ENCODE results near the gene GAB2.

The GAB2 gene

GRCh38 chr11:78289552-78290292 lies 127.9 kb downstream of the GAB2 start:
- Histone ChIP-seq H3K4me1 (ENCODE audit: control insufficient read depth in 2 of 2, insufficient read depth in 1 of 2, low read depth in 1 of 2, low read length in 2 of 2) (no peaks in the 10 kb centered on the region), H3K36me3 (replicated peaks in 1 of 2; ENCODE audit: control insufficient read depth in 2 of 2, insufficient read depth in 2 of 2, low read length in 2 of 2) (no peaks in the 10 kb centered on the region), H2AK5ac (ENCODE audit: low read depth, low read length) (no peak overlapping the region), H4K8ac (ENCODE audit: low read depth, low read length) (no peak overlapping the region), H3K9me3 (replicated peaks in 1 of 2; ENCODE audit: control insufficient read depth in 2 of 2, insufficient read depth in 1 of 2, low read depth in 1 of 2, low read length in 2 of 2) (peaks cover 0 to 3% of the 10 kb centered on the region in 2 donors), H3K27ac (replicated peaks; ENCODE audit: low read length) (no peak overlapping the region), H3K4me3 (ENCODE audit: low read length in 2 of 2) (no peak overlapping the region), H3K23ac (ENCODE audit: low read depth, low read length, poor library complexity) (no peak overlapping the region), H3K4me2 (ENCODE audit: insufficient read depth, low read length, poor library complexity, severe bottlenecking) (no peak overlapping the region), H3K79me1 (ENCODE audit: low read depth, low read length) (no peaks in the 10 kb centered on the region), H3K4ac (ENCODE audit: low read length) (no peak overlapping the region), H3K27me3 (ENCODE audit: control insufficient read depth in 3 of 3, insufficient read depth in 3 of 3, low read depth in 1 of 3, low read length in 3 of 3) (no peaks in the 10 kb centered on the region), H3K9ac (ENCODE audit: low read depth, low read length, poor library complexity) (no peak overlapping the region), H3K18ac (ENCODE audit: low read length) (no peak overlapping the region), H4K91ac (ENCODE audit: low read depth, low read length, poor library complexity) (no peak overlapping the region), H2BK12ac (ENCODE audit: low read length) (no peak overlapping the region), H2BK5ac (ENCODE audit: low read length) (no peak overlapping the region), H2BK15ac (ENCODE audit: low read length) (no peak overlapping the region), H2AFZ (ENCODE audit: low read length) (no peak overlapping the region), H2BK120ac (ENCODE audit: low read depth, low read length) (no peak overlapping the region), H3K14ac (ENCODE audit: low read length) (no peak overlapping the region)
- no CpG with 5 or more reads among the region's 7 CpGs for WGBS, 2 donors (ENCODE audit: extremely low coverage in 2 of 2, insufficient read length in 2 of 2, insufficient replicate concordance in 1 of 2)
- no peak for DNase-seq (ENCODE audit: low spot score)

GRCh38 chr11:78284260-78284659 lies 133.4 kb downstream of the GAB2 start:
- Histone ChIP-seq H3K4ac (ENCODE audit: low read length) (no peak overlapping the region), H2AK5ac (ENCODE audit: low read depth, low read length) (no peak overlapping the region), H3K4me2 (ENCODE audit: insufficient read depth, low read length, poor library complexity, severe bottlenecking) (no peak overlapping the region), H3K27ac (replicated peaks; ENCODE audit: low read length) (no peak overlapping the region), H2AFZ (ENCODE audit: low read length) (no peak overlapping the region), H3K27me3 (ENCODE audit: control insufficient read depth in 3 of 3, insufficient read depth in 3 of 3, low read depth in 1 of 3, low read length in 3 of 3) (no peaks in the 10 kb centered on the region), H3K4me1 (ENCODE audit: control insufficient read depth in 2 of 2, insufficient read depth in 1 of 2, low read depth in 1 of 2, low read length in 2 of 2) (no peaks in the 10 kb centered on the region), H2BK15ac (ENCODE audit: low read length) (no peak overlapping the region), H3K14ac (ENCODE audit: low read length) (no peak overlapping the region), H3K18ac (ENCODE audit: low read length) (no peak overlapping the region), H3K9me3 (replicated peaks in 1 of 2; ENCODE audit: control insufficient read depth in 2 of 2, insufficient read depth in 1 of 2, low read depth in 1 of 2, low read length in 2 of 2) (no peaks in the 10 kb centered on the region), H4K91ac (ENCODE audit: low read depth, low read length, poor library complexity) (no peak overlapping the region), H3K36me3 (replicated peaks in 1 of 2; ENCODE audit: control insufficient read depth in 2 of 2, insufficient read depth in 2 of 2, low read length in 2 of 2) (peaks cover 6 to 14% of the 10 kb centered on the region in 2 donors), H2BK12ac (ENCODE audit: low read length) (no peak overlapping the region), H2BK120ac (ENCODE audit: low read depth, low read length) (no peak overlapping the region), H2BK5ac (ENCODE audit: low read length) (no peak overlapping the region), H3K79me1 (ENCODE audit: low read depth, low read length) (no peaks in the 10 kb centered on the region), H3K4me3 (ENCODE audit: low read length in 2 of 2) (no peak overlapping the region), H3K23ac (ENCODE audit: low read depth, low read length, poor library complexity) (no peak overlapping the region), H3K9ac (ENCODE audit: low read depth, low read length, poor library complexity) (no peak overlapping the region), H4K8ac (ENCODE audit: low read depth, low read length) (no peak overlapping the region)
- WGBS, 2 donors (ENCODE audit: extremely low coverage in 2 of 2, insufficient read length in 2 of 2, insufficient replicate concordance in 1 of 2), result no CpG with 5 or more reads among the region's 5 CpGs
- DNase-seq (ENCODE audit: low spot score), result no peak

GRCh38 chr11:78282821-78283220 lies 134.8 kb downstream of the GAB2 start:
- no peaks in the 10 kb centered on the region for H3K27me3 ChIP-seq (ENCODE audit: control insufficient read depth in 3 of 3, insufficient read depth in 3 of 3, low read depth in 1 of 3, low read length in 3 of 3)
- no peak overlapping the region for H2AK5ac ChIP-seq (ENCODE audit: low read depth, low read length)
- H4K8ac ChIP-seq (ENCODE audit: low read depth, low read length), result no peak overlapping the region
- no peak overlapping the region for H3K23ac ChIP-seq (ENCODE audit: low read depth, low read length, poor library complexity)
- H3K4ac ChIP-seq (ENCODE audit: low read length), result no peak overlapping the region
- H2BK12ac ChIP-seq (ENCODE audit: low read length), result no peak overlapping the region
- peaks cover 6 to 14% of the 10 kb centered on the region in 2 donors for H3K36me3 ChIP-seq (replicated peaks in 1 of 2; ENCODE audit: control insufficient read depth in 2 of 2, insufficient read depth in 2 of 2, low read length in 2 of 2)
- H4K91ac ChIP-seq (ENCODE audit: low read depth, low read length, poor library complexity), result no peak overlapping the region
- no peak overlapping the region for H3K4me3 ChIP-seq (ENCODE audit: low read length in 2 of 2)
- no peaks in the 10 kb centered on the region for H3K9me3 ChIP-seq (replicated peaks in 1 of 2; ENCODE audit: control insufficient read depth in 2 of 2, insufficient read depth in 1 of 2, low read depth in 1 of 2, low read length in 2 of 2)
- no peak overlapping the region for H2AFZ ChIP-seq (ENCODE audit: low read length)
- WGBS, 2 donors (ENCODE audit: extremely low coverage in 2 of 2, insufficient read length in 2 of 2, insufficient replicate concordance in 1 of 2), result 100% methylated on average over 1 of the region's 1 CpG; no CpG with 5 or more reads in 1 of the 2 donors
- no peak overlapping the region for H3K27ac ChIP-seq (replicated peaks; ENCODE audit: low read length)
- H2BK120ac ChIP-seq (ENCODE audit: low read depth, low read length), result no peak overlapping the region
- H3K79me1 ChIP-seq (ENCODE audit: low read depth, low read length), result no peaks in the 10 kb centered on the region
- no peaks in the 10 kb centered on the region for H3K4me1 ChIP-seq (ENCODE audit: control insufficient read depth in 2 of 2, insufficient read depth in 1 of 2, low read depth in 1 of 2, low read length in 2 of 2)
- H3K9ac ChIP-seq (ENCODE audit: low read depth, low read length, poor library complexity), result no peak overlapping the region
- H3K4me2 ChIP-seq (ENCODE audit: insufficient read depth, low read length, poor library complexity, severe bottlenecking), result no peak overlapping the region
- no peak overlapping the region for H2BK5ac ChIP-seq (ENCODE audit: low read length)
- H3K18ac ChIP-seq (ENCODE audit: low read length), result no peak overlapping the region
- no peak for DNase-seq (ENCODE audit: low spot score)
- H3K14ac ChIP-seq (ENCODE audit: low read length), result no peak overlapping the region
- no peak overlapping the region for H2BK15ac ChIP-seq (ENCODE audit: low read length)

GRCh38 chr11:78281511-78281910 lies 136.1 kb downstream of the GAB2 start:
- Histone ChIP-seq H3K9ac (ENCODE audit: low read depth, low read length, poor library complexity) (no peak overlapping the region), H4K91ac (ENCODE audit: low read depth, low read length, poor library complexity) (no peak overlapping the region), H3K36me3 (replicated peaks in 1 of 2; ENCODE audit: control insufficient read depth in 2 of 2, insufficient read depth in 2 of 2, low read length in 2 of 2) (peaks cover 6 to 14% of the 10 kb centered on the region in 2 donors), H3K4ac (ENCODE audit: low read length) (no peak overlapping the region), H2BK120ac (ENCODE audit: low read depth, low read length) (no peak overlapping the region), H3K27me3 (ENCODE audit: control insufficient read depth in 3 of 3, insufficient read depth in 3 of 3, low read depth in 1 of 3, low read length in 3 of 3) (no peaks in the 10 kb centered on the region), H3K18ac (ENCODE audit: low read length) (no peak overlapping the region), H2BK15ac (ENCODE audit: low read length) (no peak overlapping the region), H3K27ac (replicated peaks; ENCODE audit: low read length) (no peak overlapping the region), H3K23ac (ENCODE audit: low read depth, low read length, poor library complexity) (no peak overlapping the region), H3K4me1 (ENCODE audit: control insufficient read depth in 2 of 2, insufficient read depth in 1 of 2, low read depth in 1 of 2, low read length in 2 of 2) (no peaks in the 10 kb centered on the region), H3K4me2 (ENCODE audit: insufficient read depth, low read length, poor library complexity, severe bottlenecking) (no peak overlapping the region), H2AK5ac (ENCODE audit: low read depth, low read length) (no peak overlapping the region), H2BK12ac (ENCODE audit: low read length) (no peak overlapping the region), H4K8ac (ENCODE audit: low read depth, low read length) (no peak overlapping the region), H2BK5ac (ENCODE audit: low read length) (no peak overlapping the region), H3K14ac (ENCODE audit: low read length) (no peak overlapping the region), H2AFZ (ENCODE audit: low read length) (no peak overlapping the region), H3K4me3 (ENCODE audit: low read length in 2 of 2) (no peak overlapping the region), H3K79me1 (ENCODE audit: low read depth, low read length) (no peaks in the 10 kb centered on the region), H3K9me3 (replicated peaks in 1 of 2; ENCODE audit: control insufficient read depth in 2 of 2, insufficient read depth in 1 of 2, low read depth in 1 of 2, low read length in 2 of 2) (no peaks in the 10 kb centered on the region)
- no peak for DNase-seq (ENCODE audit: low spot score)
- no CpG with 5 or more reads among the region's 2 CpGs for WGBS, 2 donors (ENCODE audit: extremely low coverage in 2 of 2, insufficient read length in 2 of 2, insufficient replicate concordance in 1 of 2)

Measured in neuronal stem cell (in vitro differentiated cells).